ENCODE measurements around the gene FBN1.

- TF ChIP-seq CTCF (IDR thresholded peaks at IDR 0.05) (no peak), POLR2AphosphoS5 (IDR thresholded peaks at IDR 0.05) (no peak), POLR2A (IDR thresholded peaks at IDR 0.05) (no peak)
Measured at GRCh38 chr15:48595981-48596380, 49.5 kb downstream of the FBN1 start.
